Chondrocyte (in vitro differentiated cells): ENCODE data around the gene PIK3CD. TPM values are rescaled to one million over a fixed set of nuclear protein-coding genes. Genes with fewer than 3 reads are reported as not detected.

Experiments used
- DNase-seq: peaks from one replicate; pipeline ENCODE4 v3.0.0; 2021; ENCODE audit warnings: mixed read lengths, low spot score
- H3K27ac Mint-ChIP-seq: one replicate; pipeline ENCODE4 v1.8.0; 2021; ENCODE audit warnings: mild to moderate bottlenecking, moderate library complexity, mixed read lengths; ENCODE audit not compliant: unreplicated experiment
- H3K27me3 Mint-ChIP-seq: 2 replicates; pipeline ENCODE4 v1.8.0; 2021; ENCODE audit warnings: low read depth, mixed read lengths
- H3K36me3 Mint-ChIP-seq: 2 replicates; pipeline ENCODE4 v1.8.0; 2021; ENCODE audit warnings: low read depth, mixed read lengths
- H3K4me1 Mint-ChIP-seq: 2 replicates; pipeline ENCODE4 v1.8.0; 2021; ENCODE audit warnings: low read depth, mild to moderate bottlenecking, mixed read lengths
- H3K4me3 Mint-ChIP-seq: one replicate; pipeline ENCODE4 v1.8.0; 2021; ENCODE audit warnings: mild to moderate bottlenecking, moderate library complexity, mixed read lengths; ENCODE audit not compliant: unreplicated experiment
- H3K9me3 Mint-ChIP-seq: 2 replicates; pipeline ENCODE4 v1.8.0; 2021; ENCODE audit warnings: low read depth, mixed read lengths
- total RNA-seq: library from RNA; stranded (reverse); gene quantifications from 3 replicates; pipeline ENCODE4 v1.2.1, GENCODE V29; 2021
- TF ChIP-seq, protein P1 (sequence below): fragments of 200-600 bp; sonication (generic); IDR thresholded peaks from 2 replicates; pipeline ENCODE4 v1.5.0; 2021; ENCODE audit warnings: antibody characterized with exemption, mild to moderate bottlenecking, moderate library complexity

The PIK3CD gene
- total RNA-seq, 1 donor from 2014 or later, result 4.3 TPM

GRCh38 chr1:9726905-9727595, 75.5 kb downstream of the PIK3CD start:
- no peak for DNase-seq
- H3K9me3 Mint-ChIP-seq, result peaks cover 4% of the 10 kb centered on the region
- H3K27ac Mint-ChIP-seq, result no peak overlapping the region
- no peak overlapping the region for H3K4me3 Mint-ChIP-seq
- TF ChIP-seq, protein P1, sequence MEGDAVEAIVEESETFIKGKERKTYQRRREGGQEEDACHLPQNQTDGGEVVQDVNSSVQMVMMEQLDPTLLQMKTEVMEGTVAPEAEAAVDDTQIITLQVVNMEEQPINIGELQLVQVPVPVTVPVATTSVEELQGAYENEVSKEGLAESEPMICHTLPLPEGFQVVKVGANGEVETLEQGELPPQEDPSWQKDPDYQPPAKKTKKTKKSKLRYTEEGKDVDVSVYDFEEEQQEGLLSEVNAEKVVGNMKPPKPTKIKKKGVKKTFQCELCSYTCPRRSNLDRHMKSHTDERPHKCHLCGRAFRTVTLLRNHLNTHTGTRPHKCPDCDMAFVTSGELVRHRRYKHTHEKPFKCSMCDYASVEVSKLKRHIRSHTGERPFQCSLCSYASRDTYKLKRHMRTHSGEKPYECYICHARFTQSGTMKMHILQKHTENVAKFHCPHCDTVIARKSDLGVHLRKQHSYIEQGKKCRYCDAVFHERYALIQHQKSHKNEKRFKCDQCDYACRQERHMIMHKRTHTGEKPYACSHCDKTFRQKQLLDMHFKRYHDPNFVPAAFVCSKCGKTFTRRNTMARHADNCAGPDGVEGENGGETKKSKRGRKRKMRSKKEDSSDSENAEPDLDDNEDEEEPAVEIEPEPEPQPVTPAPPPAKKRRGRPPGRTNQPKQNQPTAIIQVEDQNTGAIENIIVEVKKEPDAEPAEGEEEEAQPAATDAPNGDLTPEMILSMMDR, result no peak
- H3K4me1 Mint-ChIP-seq, result no peaks in the 10 kb centered on the region
- no peaks in the 10 kb centered on the region for H3K27me3 Mint-ChIP-seq
- H3K36me3 Mint-ChIP-seq, result peaks cover 32% of the 10 kb centered on the region

DNA sequence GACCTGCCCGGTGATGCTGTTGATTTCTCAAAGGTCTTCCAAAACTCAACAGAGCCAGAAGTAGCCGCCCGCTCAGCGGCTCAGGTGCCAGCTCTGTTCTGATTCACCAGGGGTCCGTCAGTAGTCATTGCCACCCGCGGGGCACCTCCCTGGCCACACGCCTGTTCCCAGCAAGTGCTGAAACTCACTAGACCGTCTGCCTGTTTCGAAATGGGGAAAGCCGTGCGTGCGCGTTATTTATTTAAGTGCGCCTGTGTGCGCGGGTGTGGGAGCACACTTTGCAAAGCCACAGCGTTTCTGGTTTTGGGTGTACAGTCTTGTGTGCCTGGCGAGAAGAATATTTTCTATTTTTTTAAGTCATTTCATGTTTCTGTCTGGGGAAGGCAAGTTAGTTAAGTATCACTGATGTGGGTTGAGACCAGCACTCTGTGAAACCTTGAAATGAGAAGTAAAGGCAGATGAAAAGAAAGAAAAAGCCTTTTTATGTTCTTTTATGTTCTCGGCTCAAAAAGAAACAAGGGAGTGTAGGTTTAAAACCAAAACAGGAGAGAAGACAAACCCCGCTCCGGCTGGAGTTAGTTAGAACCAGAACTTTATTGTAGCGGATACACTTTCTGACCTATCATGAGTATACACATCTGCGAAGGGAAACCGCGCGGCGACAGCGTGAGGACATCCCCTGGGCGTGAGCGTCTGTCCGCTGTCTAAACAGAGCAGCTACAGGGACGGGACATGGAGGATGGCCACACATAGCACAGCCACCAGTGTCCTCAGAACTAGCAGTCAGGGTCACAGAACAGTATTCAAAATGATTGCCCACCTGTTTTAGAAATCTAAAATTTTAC, 77.1 kb downstream of the PIK3CD start:
- Mint-ChIP-seq H3K27me3 (no peaks in the 10 kb centered on the region), H3K27ac (no peak overlapping the region), H3K36me3 (peaks cover 39% of the 10 kb centered on the region), H3K9me3 (peaks cover under 1% of the 10 kb centered on the region), H3K4me1 (no peaks in the 10 kb centered on the region), H3K4me3 (no peak overlapping the region)
- DNase-seq, result no peak
- TF ChIP-seq, protein P1, result no peak

- Mint-ChIP-seq H3K36me3 (peaks cover 44% of the 10 kb centered on the region), H3K9me3 (no peaks in the 10 kb centered on the region), H3K4me3 (no peak overlapping the region), H3K4me1 (no peaks in the 10 kb centered on the region), H3K27me3 (no peaks in the 10 kb centered on the region), H3K27ac (no peak overlapping the region)
- DNase-seq, result no peak
- TF ChIP-seq, protein P1, result no peak
Measured at GRCh38 chr1:9729523-9729922, 78.0 kb downstream of the PIK3CD start.

DNA sequence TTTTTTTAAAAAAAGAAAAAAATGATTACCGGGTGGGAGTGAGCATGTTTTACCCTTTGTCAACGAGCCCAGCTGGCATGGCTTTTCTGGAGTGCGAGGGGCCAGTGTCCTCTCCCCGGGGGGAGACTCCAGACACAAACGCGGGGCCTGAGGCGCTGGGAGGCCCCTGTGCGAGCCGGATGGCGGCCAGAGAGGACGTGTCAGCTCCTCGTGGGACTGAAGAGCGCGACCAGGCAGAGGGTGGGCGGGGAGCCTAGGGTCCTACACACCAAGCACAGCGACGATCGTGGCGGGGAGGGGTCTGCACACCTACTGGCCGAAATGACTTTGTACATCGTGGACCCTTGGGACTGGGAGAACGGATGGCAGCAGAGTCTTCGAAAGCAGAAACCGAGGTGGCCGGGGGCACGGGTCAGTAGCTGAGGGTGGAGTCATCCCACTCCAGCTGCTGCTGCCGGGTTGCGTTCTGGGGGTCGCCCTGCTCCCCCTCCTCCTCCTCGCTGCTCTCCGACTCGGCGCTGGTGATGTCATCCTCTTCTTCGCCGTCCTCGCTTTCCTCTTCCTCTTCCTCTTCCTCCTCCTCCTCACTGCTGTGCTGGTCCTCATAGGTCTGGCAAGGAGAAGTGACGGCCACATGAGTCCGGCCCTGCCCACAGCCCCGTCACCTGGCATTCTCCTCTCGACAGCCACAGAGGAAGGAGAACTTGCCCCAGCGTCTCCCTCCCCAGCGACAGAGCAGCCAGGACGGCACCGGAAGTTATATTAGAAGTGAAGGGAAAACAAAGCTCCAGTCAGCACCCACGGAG, 78.8 kb downstream of the PIK3CD start:
- TF ChIP-seq, protein P1, result no peak
- no peak overlapping the region for H3K27ac Mint-ChIP-seq
- H3K4me3 Mint-ChIP-seq, result no peak overlapping the region
- H3K9me3 Mint-ChIP-seq, result no peaks in the 10 kb centered on the region
- H3K4me1 Mint-ChIP-seq, result no peaks in the 10 kb centered on the region
- no peak for DNase-seq
- peaks cover 50% of the 10 kb centered on the region for H3K36me3 Mint-ChIP-seq
- H3K27me3 Mint-ChIP-seq, result no peaks in the 10 kb centered on the region

GRCh38 chr1:9731051-9731537, 79.6 kb downstream of the PIK3CD start:
- TF ChIP-seq, protein P1, result no peak
- H3K4me1 Mint-ChIP-seq, result no peaks in the 10 kb centered on the region
- no peak overlapping the region for H3K27ac Mint-ChIP-seq
- no peaks in the 10 kb centered on the region for H3K9me3 Mint-ChIP-seq
- peak; percentile 81 for DNase-seq
- H3K27me3 Mint-ChIP-seq, result no peaks in the 10 kb centered on the region
- no peak overlapping the region for H3K4me3 Mint-ChIP-seq
- H3K36me3 Mint-ChIP-seq, result peaks cover 54% of the 10 kb centered on the region
